HG02623 (cell line): ENCODE results near the gene GPC6.

Source experiments
- ATAC-seq: cut with Tn5 transposase; IDR thresholded peaks from one replicate; pipeline ENCODE4 v1.9.1; 2021; ENCODE audit warnings: moderate library complexity; ENCODE audit not compliant: unreplicated experiment

The GPC6 gene

GRCh38 chr13:93552596-93552995 is 326.0 kb downstream of the GPC6 start:
- ATAC-seq = no peak

- ATAC-seq = no peak
These were observed 327.9 kb downstream of the GPC6 start for GRCh38 chr13:93554514-93554913.

GRCh38 chr13:93558637-93559036 is 332.0 kb downstream of the GPC6 start:
- no peak for ATAC-seq

- ATAC-seq = no peak
These were observed 333.1 kb downstream of the GPC6 start for GRCh38 chr13:93559718-93560117.

- no peak for ATAC-seq
These were observed 335.1 kb downstream of the GPC6 start for GRCh38 chr13:93561576-93562225.

GRCh38 chr13:93562676-93563075 is 336.1 kb downstream of the GPC6 start:
- no peak for ATAC-seq

- ATAC-seq = no peak
These were observed 350.5 kb downstream of the GPC6 start for GRCh38 chr13:93577105-93577504.

GRCh38 chr13:93589788-93590187 is 363.2 kb downstream of the GPC6 start:
- ATAC-seq = no peak

- ATAC-seq = no peak
These were observed 376.4 kb downstream of the GPC6 start for GRCh38 chr13:93603043-93603442.

GRCh38 chr13:93614776-93615175 is 388.2 kb downstream of the GPC6 start:
- ATAC-seq = no peak

- no peak for ATAC-seq
These were observed 393.7 kb downstream of the GPC6 start for GRCh38 chr13:93620181-93620765.

GRCh38 chr13:93621051-93621450 is 394.4 kb downstream of the GPC6 start:
- ATAC-seq = no peak

- ATAC-seq = no peak
These were observed 395.4 kb downstream of the GPC6 start for GRCh38 chr13:93621966-93622365.

GRCh38 chr13:93624311-93624777 is 397.7 kb downstream of the GPC6 start:
- no peak for ATAC-seq

- no peak for ATAC-seq
These were observed 398.9 kb downstream of the GPC6 start for GRCh38 chr13:93625536-93625935.

GRCh38 chr13:93628136-93628797 is 401.7 kb downstream of the GPC6 start:
- no peak for ATAC-seq

- no peak for ATAC-seq
These were observed 409.0 kb downstream of the GPC6 start for GRCh38 chr13:93635616-93636032.

GRCh38 chr13:93637852-93638251 is 411.2 kb downstream of the GPC6 start:
- ATAC-seq = no peak

- ATAC-seq = no peak
These were observed 413.8 kb downstream of the GPC6 start for GRCh38 chr13:93640452-93640851.

- no peak for ATAC-seq
These were observed 419.6 kb downstream of the GPC6 start for GRCh38 chr13:93646245-93646644.

GRCh38 chr13:93649496-93649895 is 422.9 kb downstream of the GPC6 start:
- no peak for ATAC-seq

- ATAC-seq = no peak
These were observed 427.2 kb downstream of the GPC6 start for GRCh38 chr13:93653776-93654175.
